D721Med (cell line): ENCODE measurements around the gene KLHL5.
"Not testable (repeated sequence)": the region's sequence is repeated elsewhere in the genome, so short reads cannot be mapped to it uniquely, and the experiment has no call there.

Experiments
- DNase-seq: peaks from one replicate; pipeline ENCODE4 v3.0.0; 2011; ENCODE audit warnings: low spot score; ENCODE audit not compliant: insufficient read length
- FAIRE-seq: peaks from 2 replicates; lab custom pipeline; 2011; peaks lifted over from hg19 to GRCh38; lab: Jason Lieb, UNC
- CTCF ChIP-seq: IDR thresholded peaks from 2 replicates; pipeline ENCODE4 v1.5.1; 2012; ENCODE audit warnings: mild to moderate bottlenecking, control low read depth; ENCODE audit not compliant: insufficient read depth; ENCODE audit errors: missing control alignments

KLHL5 gene

GRCh38 chr4:39134683-39135306, 72.8 kb downstream of the KLHL5 start:
- no peak for TF ChIP-seq CTCF
- DNase-seq (no peak), FAIRE-seq (no peak)

- not testable (repeated sequence) for DNase-seq, FAIRE-seq
Observed at GRCh38 chr4:39138227-39138626, 76.2 kb downstream of the KLHL5 start.

GRCh38 chr4:39146211-39146610, 84.2 kb downstream of the KLHL5 start:
- FAIRE-seq = peak; percentile 68
- TF ChIP-seq CTCF = no peak
- DNase-seq = no peak

- FAIRE-seq (no peak), DNase-seq (no peak)
- TF ChIP-seq CTCF = no peak
Observed at GRCh38 chr4:39154009-39154408, 92.0 kb downstream of the KLHL5 start.

GRCh38 chr4:39157520-39157919, 95.5 kb downstream of the KLHL5 start:
- DNase-seq (no peak), FAIRE-seq (no peak)
- TF ChIP-seq CTCF = no peak

- DNase-seq (no peak), FAIRE-seq (no peak)
- no peak for TF ChIP-seq CTCF
Observed at GRCh38 chr4:39166177-39166576, 104.1 kb downstream of the KLHL5 start.

- no peak for DNase-seq
- TF ChIP-seq CTCF = no peak
- no peak for FAIRE-seq
Observed at GRCh38 chr4:39166669-39167068, 104.6 kb downstream of the KLHL5 start.

GRCh38 chr4:39169426-39169825, 107.4 kb downstream of the KLHL5 start:
- DNase-seq (no peak), FAIRE-seq (no peak)
- TF ChIP-seq CTCF = no peak
